GM23338 (cell line): Measurements from ENCODE around the gene SNTB2.
A peak's percentile ranks its signal among the peaks of the same experiment; 100 is the strongest.

ENCODE experiments used
- CREB1 ChIP-seq: fragments of 250-450 bp; sonication (Bioruptor Pico); IDR thresholded peaks from 2 replicates; pipeline ENCODE4 v1.5.0; 2020; ENCODE audit warnings: low read depth, mild to moderate bottlenecking, moderate library complexity
- CTCF ChIP-seq, 2 experiments: fragments of 200-600 bp in 1 of 2; sonication (generic) in 1 of 2; conservative IDR thresholded peaks; 2 replicates each; pipeline versions ENCODE4 v1.5.1 to v1.6.1; 2016 to 2017; ENCODE audit warnings: antibody characterized with exemption in 2 of 2, low read depth in 2 of 2, mild to moderate bottlenecking in 2 of 2, moderate library complexity in 1 of 2
- ETS1 ChIP-seq: IDR thresholded peaks from 2 replicates; pipeline ENCODE4 v1.6.1; 2016; ENCODE audit warnings: antibody characterized with exemption
- EZH2 ChIP-seq: fragments of 200-600 bp; sonication (generic); IDR thresholded peaks from one replicate; pipeline ENCODE4 v1.8.0; 2017; ENCODE audit warnings: antibody characterized with exemption, mild to moderate bottlenecking, low read depth; ENCODE audit not compliant: unreplicated experiment
- EZH2phosphoT487 ChIP-seq: fragments of 200-600 bp; sonication (generic); IDR thresholded peaks from one replicate; pipeline ENCODE4 v1.8.1; 2018; ENCODE audit warnings: antibody characterized with exemption; ENCODE audit not compliant: unreplicated experiment
- NANOG ChIP-seq: IDR thresholded peaks from 2 replicates; pipeline ENCODE4 v1.6.1; 2016; ENCODE audit warnings: antibody characterized with exemption, borderline replicate concordance
- POLR2AphosphoS5 ChIP-seq: IDR thresholded peaks from 2 replicates; pipeline ENCODE4 v1.6.1; 2016; ENCODE audit warnings: antibody characterized with exemption, low read depth
- REST ChIP-seq: IDR thresholded peaks from one replicate; pipeline ENCODE4 v1.6.1; 2018; ENCODE audit warnings: antibody characterized with exemption; ENCODE audit not compliant: unreplicated experiment
- STAT1 ChIP-seq: IDR thresholded peaks from one replicate; pipeline ENCODE4 v1.6.1; 2016; ENCODE audit warnings: antibody characterized with exemption; ENCODE audit not compliant: unreplicated experiment
- ZNF114 ChIP-seq: fragments of 250-450 bp; sonication (Bioruptor Pico); IDR thresholded peaks from 2 replicates; pipeline ENCODE4 v1.5.0; 2020; ENCODE audit warnings: mild to moderate bottlenecking, moderate library complexity

GRCh38 chr16:69286941-69287713, 100.2 kb downstream of the SNTB2 start:
- TF ChIP-seq CTCF (conservative IDR thresholded peaks at IDR 0.05; ENCODE audit: low read depth in 2 of 2) = peak; percentile 51 to 70; a peak in 3 of 4 replicates
- no peak for TF ChIP-seq EZH2
- no peak for TF ChIP-seq REST
- no peak for TF ChIP-seq ETS1
- TF ChIP-seq ZNF114 (CRISPR knock-in tag) = no peak
- TF ChIP-seq NANOG = no peak
- TF ChIP-seq POLR2AphosphoS5 = no peak
- TF ChIP-seq EZH2phosphoT487 = no peak
- TF ChIP-seq CREB1 (CRISPR knock-in tag) = no peak
- no peak for TF ChIP-seq STAT1
